HG02970 (cell line): ENCODE measurements around the gene UNC5B.

Source experiments
- ATAC-seq: cut with Tn5 transposase; IDR thresholded peaks from one replicate; pipeline ENCODE4 v1.9.1; 2021; ENCODE audit warnings: mild to moderate bottlenecking, moderate library complexity, moderate number of reproducible peaks; ENCODE audit not compliant: unreplicated experiment, low FRiP score

UNC5B gene

DNA sequence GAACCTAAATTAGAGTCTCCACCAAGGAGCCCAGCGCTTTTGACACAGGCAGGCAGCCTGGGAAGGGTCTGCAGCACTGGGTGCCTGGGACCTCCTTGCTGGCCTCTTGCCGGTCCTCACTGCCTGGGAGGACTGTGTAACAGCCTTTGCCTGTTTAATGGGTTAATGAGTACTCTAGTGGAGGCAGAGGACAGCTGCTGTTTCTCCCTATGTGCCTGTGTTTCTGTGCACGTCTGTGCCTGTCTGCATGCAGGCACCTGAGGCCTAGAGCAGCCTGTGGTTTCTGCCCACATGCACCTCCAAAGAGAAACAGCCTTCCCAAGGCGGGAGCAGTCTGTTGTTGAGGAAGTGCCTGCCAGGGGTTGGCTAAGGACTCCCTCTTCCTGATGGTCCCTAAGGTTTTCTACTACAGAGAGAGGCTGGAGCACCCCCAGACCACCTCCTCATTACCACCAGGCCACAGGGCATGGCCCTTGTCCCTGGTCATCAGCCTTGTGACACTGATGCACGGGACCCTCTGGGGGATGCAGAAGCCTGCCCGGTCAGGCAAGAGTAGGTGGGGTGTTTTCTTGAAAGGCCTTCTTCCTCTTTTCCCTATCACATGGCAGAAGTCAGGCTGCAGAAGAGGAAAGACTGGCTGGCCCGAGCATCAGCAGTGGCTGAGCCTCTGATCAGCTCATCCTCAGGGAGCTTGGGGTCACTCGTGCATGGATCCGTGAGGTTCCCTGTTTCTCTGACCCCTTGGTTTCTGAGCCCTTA lies 120.9 kb downstream of the UNC5B start:
- no peak for ATAC-seq

DNA sequence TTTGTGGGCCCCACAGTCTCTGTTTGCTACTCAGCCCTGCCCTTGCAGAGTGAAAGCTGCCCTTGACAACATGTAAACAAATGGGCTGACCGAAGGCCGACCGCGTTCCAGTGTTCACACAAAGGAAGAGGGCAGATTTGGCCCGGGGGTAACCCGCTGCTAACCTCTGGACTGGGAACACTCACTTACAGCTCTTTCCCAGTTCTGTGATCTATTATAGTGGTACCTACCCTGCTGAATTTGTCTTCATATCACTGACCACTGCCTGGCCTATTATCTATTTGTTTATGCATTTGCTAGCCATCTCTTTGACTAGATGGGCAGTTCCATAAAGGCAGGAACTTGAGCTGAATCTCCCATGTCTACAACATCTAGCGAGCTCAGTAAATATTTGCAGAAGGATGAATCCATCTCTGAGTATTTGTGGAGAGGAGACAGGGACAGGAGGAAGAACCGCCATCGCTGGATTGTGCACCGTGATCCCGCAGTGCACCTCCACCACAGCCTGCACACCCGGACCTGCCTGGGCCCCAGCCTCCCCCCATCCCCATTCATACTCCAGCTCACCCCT lies 121.9 kb downstream of the UNC5B start:
- no peak for ATAC-seq

DNA sequence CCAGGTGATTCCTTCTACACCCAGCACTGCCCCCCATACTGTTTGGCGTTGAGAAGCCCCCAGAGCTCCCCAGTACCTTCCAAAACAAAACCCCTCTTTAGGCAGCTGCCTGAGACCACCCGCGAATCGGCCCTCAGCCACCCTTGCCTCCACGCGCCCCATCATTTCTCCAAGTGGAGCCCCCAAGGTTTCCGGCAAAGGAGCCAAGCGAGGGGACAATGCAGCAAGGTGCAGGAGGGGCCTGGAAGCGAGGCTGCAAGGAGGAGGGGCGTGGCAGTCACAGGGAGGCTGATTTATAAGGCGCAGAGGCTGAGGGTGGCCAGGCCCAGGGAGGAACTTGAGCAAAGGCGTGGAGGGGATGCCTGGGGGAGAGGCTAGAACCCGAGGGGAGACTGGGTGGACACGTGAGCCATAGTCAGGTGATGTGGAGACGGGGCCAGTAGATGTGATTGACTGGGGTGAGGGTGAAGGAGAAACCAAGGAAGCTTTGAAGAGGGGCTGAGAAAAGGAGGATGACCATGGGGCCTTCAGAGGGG lies 122.9 kb downstream of the UNC5B start:
- no peak for ATAC-seq

DNA sequence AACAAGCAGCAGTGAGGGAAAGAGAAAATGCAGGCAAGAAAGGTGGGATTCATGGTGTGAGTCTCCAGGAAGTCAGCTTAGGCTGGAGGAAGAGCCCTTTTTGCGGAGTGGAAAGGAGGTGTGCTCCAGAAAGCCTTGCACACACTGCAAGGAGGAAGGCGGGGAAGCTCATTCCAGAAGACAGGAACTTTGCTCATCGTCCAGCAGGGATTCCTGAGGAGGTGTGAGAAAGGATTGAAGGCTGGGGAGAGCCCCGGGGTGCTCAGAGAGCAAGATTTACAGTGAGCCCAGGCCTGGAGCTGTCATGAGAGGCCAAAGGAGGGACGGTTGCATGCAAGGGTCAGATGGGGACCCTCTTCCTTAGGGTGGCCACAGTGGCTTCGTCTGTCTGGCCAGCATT lies 124.3 kb downstream of the UNC5B start:
- ATAC-seq = no peak

DNA sequence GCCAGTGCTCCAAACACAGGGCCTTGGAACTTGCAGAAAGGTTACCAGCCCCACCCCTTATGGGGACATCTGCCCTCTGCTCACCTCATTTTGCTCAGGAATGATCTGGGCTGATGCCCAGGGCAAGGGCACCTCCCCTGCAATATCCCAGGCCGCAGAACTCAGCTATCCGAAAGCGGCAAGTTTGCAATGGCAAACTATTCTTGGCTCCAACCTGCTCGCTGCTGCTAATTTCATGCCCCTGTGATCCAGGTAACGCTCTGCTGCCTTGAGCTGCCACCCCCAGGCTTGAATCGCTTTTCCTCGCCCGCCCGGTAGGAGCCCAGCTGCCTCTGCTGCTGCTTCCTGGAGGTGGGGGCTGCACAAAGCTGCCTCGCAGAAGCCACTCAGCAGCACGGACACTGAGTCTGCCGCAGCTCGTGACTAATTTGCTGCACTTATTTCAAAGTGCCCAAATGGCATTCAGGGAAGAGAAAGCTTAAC lies 124.9 kb downstream of the UNC5B start:
- no peak for ATAC-seq

DNA sequence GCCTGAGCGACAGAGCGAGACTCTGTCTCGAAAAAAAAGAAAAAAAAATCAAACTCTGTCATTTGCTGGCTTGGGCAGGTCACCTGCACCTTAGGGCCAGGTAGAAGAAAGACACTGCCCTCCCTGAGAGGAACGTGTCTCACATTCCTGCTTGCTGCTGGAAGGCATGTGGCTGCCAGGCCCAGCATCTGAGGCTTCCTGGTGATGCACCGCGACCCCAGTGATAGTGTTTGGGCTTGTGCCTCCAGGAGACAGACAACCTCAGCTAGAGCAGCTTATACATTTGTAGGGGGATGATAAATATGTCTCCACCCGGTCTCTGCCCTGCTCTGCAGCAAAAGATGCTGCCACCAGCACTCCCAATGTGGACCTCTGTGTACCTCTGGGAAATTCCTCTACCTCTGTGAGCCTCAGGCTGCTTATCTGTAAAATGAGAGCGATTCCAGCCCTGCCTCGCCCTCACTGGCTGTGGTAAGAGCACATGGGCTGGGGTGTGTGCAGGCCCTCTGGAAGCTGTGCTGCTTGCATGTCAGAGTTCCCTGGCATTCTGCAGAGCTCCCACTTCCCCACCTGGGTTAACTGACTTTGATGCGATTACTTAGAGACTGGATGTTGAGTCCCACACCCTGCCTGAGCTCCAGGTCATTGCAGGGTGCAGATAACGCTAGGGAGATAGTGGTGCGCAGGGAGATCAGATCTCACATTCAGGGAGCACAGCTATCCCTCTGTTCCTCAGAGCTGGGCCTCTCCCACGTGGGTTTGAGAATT lies 126.5 kb downstream of the UNC5B start:
- no peak for ATAC-seq

DNA sequence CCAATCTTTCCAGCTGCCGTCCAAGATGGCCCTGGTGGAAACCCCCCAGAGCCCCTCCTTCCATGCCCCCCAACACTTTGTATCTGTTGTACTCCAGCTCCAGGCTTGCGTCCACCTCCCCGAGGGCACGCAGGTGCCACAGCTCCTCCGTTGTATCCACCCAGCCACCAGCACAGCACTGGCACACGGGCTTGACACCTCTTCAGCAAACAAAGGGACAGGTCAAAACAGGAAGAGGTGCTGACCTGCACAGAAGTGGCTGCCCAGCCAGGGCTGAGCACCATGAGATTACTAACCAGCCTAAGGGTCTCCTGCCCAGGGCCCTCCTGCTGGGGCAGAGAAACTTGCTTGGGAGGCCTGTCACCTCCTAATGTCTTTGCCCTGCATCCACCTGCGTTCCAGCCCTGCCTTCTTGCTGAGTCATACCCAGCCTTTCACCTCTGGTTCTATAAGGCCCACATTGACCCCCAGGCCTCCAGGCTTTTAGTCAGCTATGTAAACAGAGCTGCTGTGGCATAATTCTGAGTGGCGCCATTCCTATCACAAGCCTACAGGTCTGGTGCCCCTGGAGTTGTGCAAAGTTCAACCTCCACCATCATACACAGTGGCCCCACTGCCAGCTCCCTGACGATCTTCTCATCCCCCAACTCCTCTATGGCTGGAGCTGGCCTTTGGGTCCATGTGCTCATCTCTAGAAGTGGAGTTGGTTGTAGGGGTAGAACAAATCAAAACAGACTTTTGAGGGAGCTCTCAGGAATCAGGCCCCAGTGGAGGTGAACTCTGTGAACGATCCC lies 127.6 kb downstream of the UNC5B start:
- no peak for ATAC-seq

DNA sequence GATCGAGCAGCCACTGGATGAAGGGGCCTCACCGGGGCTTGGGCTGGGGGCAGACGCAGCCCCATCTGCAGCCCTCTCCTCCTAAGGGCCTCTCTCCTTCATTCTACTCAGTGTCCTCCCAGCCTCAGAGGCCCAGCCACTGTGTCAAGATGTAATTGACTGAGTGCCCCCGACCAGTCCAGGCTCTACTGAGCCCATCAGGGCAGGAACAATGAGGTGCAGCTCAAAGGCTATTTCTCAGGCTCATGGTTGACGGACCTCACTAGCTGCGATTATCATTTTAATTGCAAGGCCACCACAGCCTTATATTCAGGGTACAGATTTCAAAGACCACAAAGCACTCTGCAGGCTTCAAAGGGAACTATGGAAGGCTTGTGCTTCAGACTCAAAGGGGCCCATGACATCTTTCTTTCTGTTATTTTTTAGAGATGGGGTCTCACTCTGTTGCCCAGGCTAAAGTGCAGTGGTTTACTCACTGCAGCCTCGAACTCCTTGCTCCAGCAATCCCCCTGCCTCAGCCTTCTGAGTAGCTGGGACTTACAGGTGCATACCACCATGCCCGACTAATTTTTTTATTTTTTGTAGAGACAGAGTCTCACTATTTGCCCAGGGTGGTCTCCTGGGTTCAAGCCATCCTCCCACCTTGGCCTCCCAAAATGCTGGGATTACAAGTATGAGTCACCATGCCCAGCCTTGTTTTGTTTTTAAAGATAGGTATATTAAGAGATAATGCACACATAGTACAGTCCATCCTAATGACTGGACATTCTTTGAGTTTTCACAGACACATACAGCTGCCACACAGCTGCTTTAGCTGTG lies 130.4 kb downstream of the UNC5B start:
- ATAC-seq = no peak

DNA sequence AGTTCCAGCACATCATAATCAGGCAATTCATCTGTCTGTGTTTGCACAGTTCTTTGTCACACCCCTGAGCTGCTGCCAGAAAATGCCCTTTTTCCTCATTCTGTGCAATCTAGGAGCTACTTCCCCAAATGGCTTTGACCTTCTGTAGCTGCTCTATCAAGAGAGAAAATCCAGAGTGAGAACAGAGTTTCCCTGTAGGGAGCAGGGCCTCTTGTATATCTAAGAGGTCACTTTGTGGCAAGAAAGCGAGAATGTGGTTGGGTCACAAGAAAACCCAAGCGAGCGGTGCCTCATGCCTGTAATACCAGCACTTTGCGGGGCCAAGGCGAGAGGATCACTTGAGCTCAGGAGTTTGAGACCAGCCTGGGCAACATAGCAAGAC lies 131.0 kb downstream of the UNC5B start:
- ATAC-seq = no peak

DNA sequence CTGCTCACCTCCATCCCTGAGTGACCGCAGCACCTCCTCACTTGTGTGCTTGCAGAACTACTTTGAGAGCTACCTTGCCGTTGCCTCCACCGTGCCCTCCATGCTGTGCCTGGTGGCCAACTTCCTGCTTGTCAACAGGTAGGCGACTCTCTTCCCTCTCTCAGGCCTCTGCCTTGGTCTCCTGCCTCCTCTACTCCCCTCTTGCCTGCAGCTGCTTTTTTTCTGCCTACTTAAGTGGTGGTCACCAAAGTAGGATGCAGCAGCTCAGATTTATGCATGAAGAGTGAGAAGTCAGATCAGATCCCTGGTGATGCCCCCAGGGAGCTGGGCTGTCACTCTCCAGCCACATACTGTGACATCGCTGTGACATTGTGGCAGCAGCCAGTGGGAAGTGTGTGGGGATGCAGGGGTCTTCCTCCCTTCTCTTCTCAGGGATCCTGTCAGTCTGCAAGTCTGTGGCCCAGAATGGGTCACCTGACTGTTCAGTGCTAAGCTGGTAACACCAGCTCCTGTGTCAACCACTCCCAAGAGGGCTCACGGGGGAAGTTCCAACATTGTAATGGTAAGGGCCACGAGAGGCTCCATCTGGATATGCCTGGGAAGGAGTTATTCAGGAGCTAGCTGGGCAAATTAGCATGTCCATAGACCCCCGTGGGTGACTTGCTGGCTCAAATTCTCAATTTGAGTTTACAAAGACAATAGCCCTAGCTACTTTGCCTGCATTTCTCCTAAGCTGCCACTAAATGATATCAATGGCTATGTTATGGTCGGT lies 132.0 kb downstream of the UNC5B start:
- ATAC-seq = no peak

DNA sequence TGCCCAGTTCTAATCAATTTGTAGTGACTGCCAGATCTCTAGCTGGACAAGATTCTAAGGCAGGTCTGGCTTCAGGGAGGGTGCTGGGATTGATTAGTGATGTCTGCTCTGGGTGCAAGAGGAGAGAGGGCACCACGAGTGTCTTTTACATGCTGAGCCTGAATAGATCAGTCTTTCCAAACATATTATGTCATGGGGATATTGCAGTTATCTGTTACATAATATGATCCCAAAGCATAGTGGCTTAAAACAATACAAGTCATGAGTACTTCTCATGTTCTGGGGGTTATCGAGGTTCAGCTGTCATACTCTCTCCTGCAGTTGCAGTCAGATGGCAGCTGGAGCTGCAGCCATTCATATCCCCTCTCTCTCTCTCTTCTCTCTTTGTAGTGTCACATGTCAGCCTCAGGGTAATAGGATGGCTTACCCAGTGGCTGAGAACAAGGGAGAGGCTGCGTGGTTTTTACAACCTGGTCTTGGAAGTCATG lies 132.7 kb downstream of the UNC5B start:
- no peak for ATAC-seq

DNA sequence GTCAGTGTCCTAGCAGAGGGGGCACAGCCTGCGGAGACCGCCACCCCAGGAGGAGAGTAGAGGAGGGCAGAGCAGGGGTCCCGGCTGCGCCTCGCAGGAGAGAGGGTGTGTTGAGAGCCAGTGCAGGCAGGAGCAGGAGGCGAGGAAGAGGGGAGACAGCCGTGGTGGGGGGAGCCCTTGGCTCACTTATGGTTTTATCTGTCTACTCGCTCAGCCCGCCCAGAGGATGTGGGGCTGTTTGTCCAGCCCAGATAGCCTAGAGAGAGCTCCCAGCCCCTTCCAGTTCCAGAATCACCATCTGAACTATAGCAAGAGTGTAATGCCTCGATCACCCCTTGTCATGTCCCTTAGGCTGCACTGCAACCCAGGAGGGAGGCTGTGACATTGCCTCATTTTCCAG lies 133.3 kb downstream of the UNC5B start:
- ATAC-seq = no peak

DNA sequence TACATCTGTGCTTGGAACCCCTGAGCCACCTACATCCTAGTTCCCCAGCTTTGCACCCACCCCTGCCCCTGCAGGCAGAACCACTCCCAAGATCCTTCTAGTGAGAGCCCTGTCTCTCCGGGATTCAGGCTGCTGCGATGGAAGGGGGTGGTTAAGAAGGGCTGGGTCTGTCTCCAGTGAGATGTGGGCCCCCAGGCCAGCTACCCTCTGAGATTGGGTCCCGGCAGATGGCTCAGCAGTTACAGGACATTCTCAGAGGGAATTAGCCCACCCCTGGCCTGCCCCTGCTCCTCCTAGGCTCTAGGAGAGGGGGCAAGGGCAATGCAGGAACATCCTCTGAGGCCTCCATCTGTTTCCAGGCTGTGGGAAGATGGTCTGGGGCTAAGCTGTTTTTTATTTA lies 134.4 kb downstream of the UNC5B start:
- ATAC-seq = no peak

DNA sequence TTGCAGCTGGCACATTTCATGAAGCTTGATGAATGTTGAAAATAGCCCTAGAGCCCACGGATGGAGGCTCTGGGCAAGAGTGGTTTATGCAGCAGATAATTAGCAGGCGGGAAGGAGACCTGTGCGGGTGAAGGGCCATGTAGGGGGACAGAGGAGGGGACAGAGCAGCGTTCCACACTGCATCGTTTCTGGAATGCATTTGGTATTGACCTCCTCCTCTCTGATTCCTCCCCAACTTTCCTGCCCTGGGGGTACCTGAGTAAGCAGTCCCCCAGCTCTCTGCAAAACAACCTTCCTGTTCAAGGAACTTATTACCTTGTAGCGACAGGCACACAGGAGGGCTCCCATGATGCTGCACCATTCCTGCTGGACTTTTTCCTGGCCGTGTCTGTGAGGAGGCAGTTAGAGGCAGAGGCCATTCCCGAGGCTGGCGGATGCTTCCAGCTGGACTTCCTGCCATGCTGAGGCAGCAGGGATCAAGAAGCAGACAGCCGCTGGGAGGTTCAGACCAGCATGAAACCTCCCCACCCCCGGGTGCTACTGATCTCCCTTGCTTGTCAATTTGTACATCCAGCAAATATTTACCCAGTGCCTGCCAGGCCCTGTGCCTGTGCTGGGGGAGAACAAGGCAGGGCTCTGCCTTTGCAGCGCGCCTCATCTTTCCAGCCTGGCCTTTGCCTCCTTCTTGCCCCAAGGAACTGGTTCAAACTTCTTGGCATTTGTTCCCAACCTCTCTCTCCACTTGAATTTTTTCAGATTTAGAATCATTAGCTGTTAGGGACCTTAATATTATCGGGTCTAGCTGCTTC lies 135.4 kb downstream of the UNC5B start:
- no peak for ATAC-seq

DNA sequence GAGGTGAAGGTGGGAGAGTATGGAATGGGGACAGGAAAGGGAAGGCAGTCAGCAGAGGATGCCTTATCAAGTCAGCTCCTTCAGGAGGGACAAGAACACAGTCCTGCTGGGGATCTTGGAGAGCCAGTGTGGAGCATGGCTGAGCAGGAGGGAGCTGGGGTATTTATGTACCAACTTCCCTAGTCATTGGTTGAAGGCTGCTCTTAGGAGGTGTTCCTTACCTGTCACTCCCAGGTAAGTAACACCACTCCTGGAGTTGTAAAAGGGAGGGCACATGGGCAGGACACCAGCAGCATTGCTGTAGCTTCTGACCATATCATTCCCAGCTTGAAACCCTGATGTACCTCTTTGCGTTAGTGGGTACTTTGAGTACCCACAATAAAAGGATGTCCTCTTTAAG lies 136.5 kb downstream of the UNC5B start:
- ATAC-seq = no peak

DNA sequence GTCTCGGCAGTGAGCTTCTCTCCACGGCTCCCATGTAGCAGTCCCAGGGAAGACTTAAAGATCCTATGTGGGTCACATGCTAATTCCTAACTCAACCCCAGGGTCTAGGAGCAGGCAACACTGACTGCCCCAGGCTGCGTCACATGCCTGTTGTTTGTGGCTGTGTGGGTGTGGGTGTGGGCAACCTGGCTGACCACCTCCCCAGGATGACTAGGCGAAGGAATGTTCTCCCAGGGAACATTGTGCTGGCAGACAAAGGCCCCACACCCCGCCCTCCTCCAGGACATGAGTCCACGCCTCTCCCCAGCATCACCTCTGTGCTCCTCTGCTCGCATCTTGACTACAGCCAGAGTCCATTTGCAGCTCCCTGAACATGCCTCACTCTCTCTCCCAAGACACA lies 137.0 kb downstream of the UNC5B start:
- ATAC-seq = no peak

DNA sequence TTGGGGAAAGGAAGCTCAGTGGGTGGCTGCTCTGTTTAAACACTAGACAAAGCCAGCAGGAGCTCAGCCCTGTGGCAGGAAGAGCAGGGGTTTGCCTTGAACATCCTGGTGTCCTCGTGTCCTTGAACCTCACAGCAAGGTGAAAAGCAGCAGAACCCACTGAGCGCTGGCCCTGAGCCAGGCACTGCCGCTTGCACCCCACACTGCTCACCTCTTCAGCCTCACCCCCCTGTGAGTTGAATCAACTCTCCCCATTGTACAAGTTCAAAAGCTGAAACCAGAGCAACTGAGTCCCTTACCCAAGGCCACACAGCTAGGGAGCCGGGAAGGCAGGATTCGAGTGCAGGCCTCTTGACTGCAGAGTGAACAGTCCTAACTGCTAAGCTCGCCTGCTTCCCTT lies 138.7 kb downstream of the UNC5B start:
- no peak for ATAC-seq
